ENCODE measurements around the gene DNPH1.

GRCh38 chr6:43269273-43270007, 40.2 kb upstream of the DNPH1 start:
- TF ChIP-seq GATA3 (IDR thresholded peaks at IDR 0.05; ENCODE audit: borderline replicate concordance) = no peak
- TF ChIP-seq CTCF (IDR thresholded peaks at IDR 0.05) = no peak
- TF ChIP-seq FOXS1 (CRISPR knock-in tag; IDR thresholded peaks at IDR 0.05) = no peak
- no peak for TF ChIP-seq REST (IDR thresholded peaks at IDR 0.05)
- no peak for TF ChIP-seq NFE2L2 (conservative IDR thresholded peaks at IDR 0.05; ENCODE audit: low read length)
- TF ChIP-seq HOXA7 (CRISPR knock-in tag; IDR thresholded peaks at IDR 0.05) = no peak
- TF ChIP-seq CEBPB (IDR thresholded peaks at IDR 0.05) = no peak
- TF ChIP-seq RAD21 (conservative IDR thresholded peaks at IDR 0.05 in 1 of 2, IDR thresholded peaks at IDR 0.05 in 1 of 2) = no peak
- TF ChIP-seq NR3C1 (IDR thresholded peaks at IDR 0.05) = no peak
- TF ChIP-seq BCL3 (IDR thresholded peaks at IDR 0.05) = no peak
